Measurements from ENCODE around the gene APOL1.

- no peak for TF ChIP-seq CTCF (conservative IDR thresholded peaks at IDR 0.05; ENCODE audit: low read length)
- TF ChIP-seq EZH2phosphoT487 (IDR thresholded peaks at IDR 0.05; ENCODE audit: borderline replicate concordance) = no peak
Measured at GRCh38 chr22:36308880-36309279, 55.9 kb downstream of the APOL1 start.
